G401.6 (cell line): Measurements from ENCODE around the gene ZFYVE9.
"Not testable (repeated sequence)": the region's sequence is repeated elsewhere in the genome, so short reads cannot be mapped to it uniquely, and the experiment has no call there.

Source experiments
- FAIRE-seq: peaks from 2 replicates; lab custom pipeline; 2012; peaks lifted over from hg19 to GRCh38; lab: Jason Lieb, UNC

ZFYVE9 gene

GRCh38 chr1:52152572-52152971 is 10.7 kb downstream of the ZFYVE9 start:
- no peak for FAIRE-seq

GRCh38 chr1:52153010-52153409 is 11.1 kb downstream of the ZFYVE9 start:
- FAIRE-seq = no peak

- no peak for FAIRE-seq
Measured at GRCh38 chr1:52153898-52154297, 12.0 kb downstream of the ZFYVE9 start.

GRCh38 chr1:52156460-52156859 is 14.6 kb downstream of the ZFYVE9 start:
- FAIRE-seq = no peak

GRCh38 chr1:52157582-52157981 is 15.7 kb downstream of the ZFYVE9 start:
- FAIRE-seq = no peak

- FAIRE-seq = no peak
Measured at GRCh38 chr1:52158218-52158617, 16.3 kb downstream of the ZFYVE9 start.

GRCh38 chr1:52159033-52159789 is 17.3 kb downstream of the ZFYVE9 start:
- FAIRE-seq = no peak

- no peak for FAIRE-seq
Measured at GRCh38 chr1:52162947-52163346, 21.1 kb downstream of the ZFYVE9 start.

- FAIRE-seq = no peak
Measured at GRCh38 chr1:52164604-52165003, 22.7 kb downstream of the ZFYVE9 start.

GRCh38 chr1:52166996-52167753 is 25.3 kb downstream of the ZFYVE9 start:
- no peak for FAIRE-seq

- FAIRE-seq = no peak
Measured at GRCh38 chr1:52168373-52169080, 26.6 kb downstream of the ZFYVE9 start.

- not testable (repeated sequence) for FAIRE-seq
Measured at GRCh38 chr1:52171149-52171548, 29.3 kb downstream of the ZFYVE9 start.

- no peak for FAIRE-seq
Measured at GRCh38 chr1:52179073-52179472, 37.2 kb downstream of the ZFYVE9 start.

GRCh38 chr1:52180176-52180575 is 38.3 kb downstream of the ZFYVE9 start:
- FAIRE-seq = no peak

GRCh38 chr1:52181759-52182158 is 39.9 kb downstream of the ZFYVE9 start:
- not testable (repeated sequence) for FAIRE-seq

- not testable (repeated sequence) for FAIRE-seq
Measured at GRCh38 chr1:52182328-52182727, 40.4 kb downstream of the ZFYVE9 start.

GRCh38 chr1:52182874-52183400 is 41.0 kb downstream of the ZFYVE9 start:
- FAIRE-seq = peak; percentile 49

- no peak for FAIRE-seq
Measured at GRCh38 chr1:52186449-52186848, 44.6 kb downstream of the ZFYVE9 start.

GRCh38 chr1:52189898-52190480 is 48.1 kb downstream of the ZFYVE9 start:
- no peak for FAIRE-seq

- no peak for FAIRE-seq
Measured at GRCh38 chr1:52190500-52191252, 48.8 kb downstream of the ZFYVE9 start.

GRCh38 chr1:52191395-52191965 is 49.6 kb downstream of the ZFYVE9 start:
- FAIRE-seq = no peak
